ENCODE data around the gene GFRA1. TPM values are rescaled to one million over a fixed set of nuclear protein-coding genes. Genes with fewer than 3 reads are reported as not detected.

GFRA1 gene
- total and polyA plus RNA-seq, 2 donors (not counting 3 experiments of a cell fraction or from before 2014, with no cell fraction given) = 0.22 to 0.88 TPM

GRCh38 chr10:116073510-116073909 lies 199.5 kb downstream of the GFRA1 start:
- H3K27ac ChIP-seq (ENCODE audit: insufficient read depth, low read depth, low read length) = no peak overlapping the region
- no peaks in the 10 kb centered on the region for H3K79me2 ChIP-seq (ENCODE audit: control insufficient read depth, insufficient read depth, low read length)
- BruUV-seq (replicated peaks) = no TSS peak
- no peaks in the 10 kb centered on the region for H3K9me1 ChIP-seq (replicated peaks; ENCODE audit: control insufficient read depth, extremely low read depth, insufficient read depth, low read length)
- H3K9me3 ChIP-seq (replicated peaks; ENCODE audit: control insufficient read depth, insufficient read depth, low read length) = no peaks in the 10 kb centered on the region
- ChIA-PET POLR2A (no interaction called here), CTCF (no interaction called here)
- TF ChIP-seq MYC (IDR thresholded peaks at IDR 0.05; ENCODE audit: low read depth, low read length) (no peak), FOS (IDR thresholded peaks at IDR 0.05; ENCODE audit: borderline replicate concordance, insufficient read depth, low read length) (no peak), POLR2A (IDR thresholded peaks at IDR 0.05; ENCODE audit: low read depth, low read length) (no peak), MAX (IDR thresholded peaks at IDR 0.05; ENCODE audit: insufficient read depth, insufficient read length) (no peak), JUN (IDR thresholded peaks at IDR 0.05; ENCODE audit: borderline replicate concordance, insufficient read depth, insufficient read length, low read depth) (no peak), EZH2 (IDR thresholded peaks at IDR 0.05; ENCODE audit: borderline replicate concordance, low read depth, low read length, severe bottlenecking) (no peak), POLR2AphosphoS5 (IDR thresholded peaks at IDR 0.05; ENCODE audit: insufficient read depth, low read depth, low read length) (no peak), CTCF (IDR thresholded peaks at IDR 0.05; ENCODE audit: extremely low read depth in 1 of 2, insufficient read depth in 1 of 2, low read depth in 1 of 2, low read length in 2 of 2) (no peak), GATA2 (IDR thresholded peaks at IDR 0.05; ENCODE audit: insufficient read depth, insufficient read length, low read depth, low read length) (no peak)
- H4K20me1 ChIP-seq (replicated peaks; ENCODE audit: control insufficient read depth, extremely low read depth, insufficient read depth, low read length) = no peaks in the 10 kb centered on the region
- no peaks in the 10 kb centered on the region for H3K36me3 ChIP-seq (ENCODE audit: control insufficient read depth in 2 of 2, extremely low read depth in 1 of 2, insufficient read depth in 2 of 2, low read length in 2 of 2)
- H3K4me2 ChIP-seq (ENCODE audit: insufficient read depth, low read length) = no peak overlapping the region
- H3K9ac ChIP-seq (replicated peaks; ENCODE audit: extremely low read depth, insufficient read depth, low read length) = no peak overlapping the region
- H2AFZ ChIP-seq (ENCODE audit: low read depth, low read length) = no peak overlapping the region
- H3K4me1 ChIP-seq (ENCODE audit: control insufficient read depth, extremely low read depth, insufficient read depth, low read length) = no peaks in the 10 kb centered on the region
- intact Hi-C loops (cut with micrococcal nuclease) (no loop called here), dilution Hi-C loops (cut with MboI; ENCODE audit: extremely low pct_ligation_motif_present, low sequenced_read_pairs) (no loop called here)
- no peaks in the 10 kb centered on the region for H3K27me3 ChIP-seq (ENCODE audit: control insufficient read depth in 2 of 2, insufficient read depth in 2 of 2, low read length in 2 of 2)
- H3K4me3 ChIP-seq (replicated peaks in 1 of 3; ENCODE audit: insufficient read depth in 1 of 3, low read depth in 1 of 3, low read length in 3 of 3) = no peak overlapping the region
- FAIRE-seq (no peak), DNase-seq (ENCODE audit: low read depth, low spot score) (no peak)
